Upper lobe of left lung (tissue), 6 donors: ENCODE results near the gene MYRF. TPM values are rescaled to one million over a fixed set of nuclear protein-coding genes. Genes with fewer than 3 reads are reported as not detected.

ENCODE experiments used
- ATAC-seq, 2 donors: fragments of 200-7000 bp; cut with Tn5 transposase; one replicate each; pipeline ENCODE4 v1.9.1; 2022; ENCODE audit warnings: mild to moderate bottlenecking in 2 of 2, moderate library complexity in 2 of 2; ENCODE audit not compliant: low FRiP score in 2 of 2
- DNase-seq, 2 donors: peaks; one replicate each; pipeline ENCODE4 v3.0.0-alpha.2; 2019 to 2020
- H3K27ac ChIP-seq, 4 donors: fragments of 200-600 bp; sonication (generic); one replicate each; pipeline ENCODE4 v1.5.1; 2016 to 2019
- H3K27me3 ChIP-seq, 4 donors: fragments of 200-600 bp; sonication (generic); one replicate each; pipeline ENCODE4 v1.5.1; 2017 to 2019
- H3K36me3 ChIP-seq, 4 donors: fragments of 200-600 bp; sonication (generic); one replicate each; pipeline ENCODE4 v1.5.1; 2016 to 2019
- H3K4me1 ChIP-seq, 4 donors: fragments of 200-600 bp; sonication (generic); one replicate each; pipeline ENCODE4 v1.5.1; 2018 to 2019
- H3K4me3 ChIP-seq, 4 donors: fragments of 200-600 bp; sonication (generic); one replicate each; pipeline ENCODE4 v1.5.1; 2017 to 2019; ENCODE audit warnings: mild to moderate bottlenecking in 2 of 4, moderate library complexity in 1 of 4
- H3K9me3 ChIP-seq, 4 donors: fragments of 200-600 bp; sonication (generic); one replicate each; pipeline ENCODE4 v1.5.1; 2018 to 2019
- CTCF ChIP-seq, 6 experiments: fragments of 450-650 bp in 4 of 6; fragments of 200-600 bp in 2 of 6; sonication (generic) in 2 of 6; IDR thresholded peaks; one replicate each; pipeline ENCODE4 v1.5.1; 2016 to 2019; ENCODE audit warnings: antibody characterized with exemption in 6 of 6
- EP300 ChIP-seq, 4 donors: sonication (generic); formaldehyde crosslinking; IDR thresholded peaks; one replicate each; pipeline ENCODE4 v1.5.1; 2017; ENCODE audit warnings: antibody characterized with exemption in 4 of 4, control low read depth in 2 of 4
- POLR2A ChIP-seq, 4 donors: fragments of 450-650 bp; IDR thresholded peaks; one replicate each; pipeline ENCODE4 v1.5.1; 2016 to 2017; ENCODE audit warnings: antibody characterized with exemption in 4 of 4, mild to moderate bottlenecking in 2 of 4
- POLR2AphosphoS5 ChIP-seq, 2 donors: sonication (generic); formaldehyde crosslinking; IDR thresholded peaks; one replicate each; pipeline ENCODE4 v1.5.1; 2017; ENCODE audit warnings: antibody characterized with exemption in 2 of 2
- WGBS, 2 donors: methylation state at CpG; one replicate each; pipeline ENCODE4 v1.1.5; 2017 to 2018; 5-methylcytosine and 5-hydroxymethylcytosine counted together
- total RNA-seq, 6 donors: library from RNA; depleted of rRNA in 4 of 6; stranded (reverse); fragments of >200 nt in 4 of 6; gene quantifications; one replicate each; pipeline versions ENCODE4 v1.1.0 to v1.2.1, GENCODE V29; 2016 to 2021
- donor health status: DM: no; HTN: no; CAD: no; lungs with moderate emphysema.
- donor health status: DM: no; HTN: yes; CAD: no; lungs with severe emphysema.

Gene MYRF
- total RNA-seq, 6 donors from 2014 or later: 32.5 to 147 (median 50.7) TPM

GRCh38 chr11:61828379-61828628 lies 75.9 kb downstream of the MYRF start:
- Histone ChIP-seq H3K9me3 (no peaks in the 10 kb centered on the region), H3K4me1 (peaks cover 19 to 49% (median 43%) of the 10 kb centered on the region in 4 donors), H3K36me3 (no peaks in the 10 kb centered on the region), H3K4me3 (peak overlapping the region; percentile 0 to 66 (median 62)), H3K27ac (peak overlapping the region; percentile 15 to 92 (median 86)), H3K27me3 (peaks cover 0 to 2% (median 0%) of the 10 kb centered on the region in 4 donors)
- WGBS, 2 donors: 0% methylated on average over 16 of the region's 16 CpGs; no CpG with 5 or more reads in 1 of the 2 donors
- no peak for ATAC-seq
- DNase-seq: no peak
- no peak for TF ChIP-seq POLR2A (IDR thresholded peaks at IDR 0.05)
- no peak for TF ChIP-seq POLR2AphosphoS5 (IDR thresholded peaks at IDR 0.05)
- no peak for TF ChIP-seq EP300 (IDR thresholded peaks at IDR 0.05)
- no peak for TF ChIP-seq CTCF (IDR thresholded peaks at IDR 0.05)

GRCh38 chr11:61828629-61829407 lies 76.4 kb downstream of the MYRF start:
- WGBS, 2 donors: 6 to 10% methylated on average over 2 to 32 of the region's 55 CpGs
- Histone ChIP-seq H3K27me3 (peaks cover 0 to 2% (median 0%) of the 10 kb centered on the region in 4 donors), H3K9me3 (no peaks in the 10 kb centered on the region), H3K27ac (peak overlapping the region; percentile 15 to 92 (median 86)), H3K4me1 (peaks cover 19 to 49% (median 43%) of the 10 kb centered on the region in 4 donors), H3K4me3 (peak overlapping the region; percentile 0 to 66 (median 62)), H3K36me3 (no peaks in the 10 kb centered on the region)
- TF ChIP-seq POLR2AphosphoS5 (IDR thresholded peaks at IDR 0.05) (no peak), EP300 (IDR thresholded peaks at IDR 0.05) (no peak), POLR2A (IDR thresholded peaks at IDR 0.05) (peak in 1 of 4 donors; percentile 26), CTCF (IDR thresholded peaks at IDR 0.05) (peak in 4 of 6 experiments; percentile 36 to 54 (median 40))
- peak; percentile 53 to 60 for ATAC-seq
- DNase-seq: peak; percentile 63 to 89

GRCh38 chr11:61829806-61830205 lies 77.4 kb downstream of the MYRF start:
- ATAC-seq: no peak
- TF ChIP-seq POLR2A (IDR thresholded peaks at IDR 0.05) (no peak), POLR2AphosphoS5 (IDR thresholded peaks at IDR 0.05) (no peak), EP300 (IDR thresholded peaks at IDR 0.05) (no peak), CTCF (IDR thresholded peaks at IDR 0.05) (no peak)
- H3K36me3 ChIP-seq: no peaks in the 10 kb centered on the region
- H3K9me3 ChIP-seq: no peaks in the 10 kb centered on the region
- WGBS, 2 donors: 79 to 86% methylated on average over 4 of the region's 4 CpGs
- DNase-seq: no peak
- peak overlapping the region in 2 of 4 donors; percentile 86 to 92 for H3K27ac ChIP-seq
- H3K27me3 ChIP-seq: peaks cover 0 to 2% (median 0%) of the 10 kb centered on the region in 4 donors
- H3K4me1 ChIP-seq: peaks cover 29 to 59% (median 52%) of the 10 kb centered on the region in 4 donors
- peak overlapping the region in 3 of 4 donors; percentile 60 to 66 (median 64) for H3K4me3 ChIP-seq

- peak overlapping the region; percentile 35 to 86 (median 38) for H3K27ac ChIP-seq
- H3K4me3 ChIP-seq: peak overlapping the region in 2 of 4 donors; percentile 60 to 64
- 49 to 54% methylated on average over 8 of the region's 8 CpGs for WGBS, 2 donors
- H3K36me3 ChIP-seq: no peaks in the 10 kb centered on the region
- no peak for ATAC-seq
- DNase-seq: no peak
- no peak for TF ChIP-seq POLR2A (IDR thresholded peaks at IDR 0.05)
- TF ChIP-seq EP300 (IDR thresholded peaks at IDR 0.05): no peak
- no peak for TF ChIP-seq CTCF (IDR thresholded peaks at IDR 0.05)
- no peak for TF ChIP-seq POLR2AphosphoS5 (IDR thresholded peaks at IDR 0.05)
- H3K27me3 ChIP-seq: peaks cover 0 to 2% (median 0%) of the 10 kb centered on the region in 4 donors
- H3K4me1 ChIP-seq: peaks cover 35 to 65% (median 58%) of the 10 kb centered on the region in 4 donors
- no peaks in the 10 kb centered on the region for H3K9me3 ChIP-seq
Measured at GRCh38 chr11:61830237-61831105, 78.0 kb downstream of the MYRF start.
